ENCODE data around the gene CST9. TPM values are rescaled to one million over a fixed set of nuclear protein-coding genes. Genes with fewer than 3 reads are reported as not detected.
"Not testable (repeated sequence)": the region's sequence is repeated elsewhere in the genome, so short reads cannot be mapped to it uniquely, and the experiment has no call there.

CST9 gene
- total and polyA plus RNA-seq, 9 of the 15 experiments (the other 6 are each of a cell fraction or from before 2014, with no cell fraction given), result not detected

GRCh38 chr20:23636182-23636907, 30.6 kb upstream of the CST9 start (continued):
- no peak for TF ChIP-seq ZNF639 (CRISPR knock-in tag; conservative IDR thresholded peaks at IDR 0.05 in 1 of 2, IDR thresholded peaks at IDR 0.05 in 1 of 2)
- no peak for TF ChIP-seq CHD1 (IDR thresholded peaks at IDR 0.05; ENCODE audit: low read length)
- TF ChIP-seq ERF (CRISPR knock-in tag; IDR thresholded peaks at IDR 0.05), result no peak
- no peak for TF ChIP-seq CBX1 (IDR thresholded peaks at IDR 0.05; ENCODE audit: low read depth)
- no peak for TF ChIP-seq NCOR1 (IDR thresholded peaks at IDR 0.05)
- no peak for TF ChIP-seq ZNF217 (CRISPR knock-in tag; IDR thresholded peaks at IDR 0.05)
- TF ChIP-seq HMG20B (CRISPR knock-in tag; IDR thresholded peaks at IDR 0.05), result no peak
- TF ChIP-seq ZNF134 (CRISPR knock-in tag; conservative IDR thresholded peaks at IDR 0.05), result no peak
- TF ChIP-seq, protein P1, sequence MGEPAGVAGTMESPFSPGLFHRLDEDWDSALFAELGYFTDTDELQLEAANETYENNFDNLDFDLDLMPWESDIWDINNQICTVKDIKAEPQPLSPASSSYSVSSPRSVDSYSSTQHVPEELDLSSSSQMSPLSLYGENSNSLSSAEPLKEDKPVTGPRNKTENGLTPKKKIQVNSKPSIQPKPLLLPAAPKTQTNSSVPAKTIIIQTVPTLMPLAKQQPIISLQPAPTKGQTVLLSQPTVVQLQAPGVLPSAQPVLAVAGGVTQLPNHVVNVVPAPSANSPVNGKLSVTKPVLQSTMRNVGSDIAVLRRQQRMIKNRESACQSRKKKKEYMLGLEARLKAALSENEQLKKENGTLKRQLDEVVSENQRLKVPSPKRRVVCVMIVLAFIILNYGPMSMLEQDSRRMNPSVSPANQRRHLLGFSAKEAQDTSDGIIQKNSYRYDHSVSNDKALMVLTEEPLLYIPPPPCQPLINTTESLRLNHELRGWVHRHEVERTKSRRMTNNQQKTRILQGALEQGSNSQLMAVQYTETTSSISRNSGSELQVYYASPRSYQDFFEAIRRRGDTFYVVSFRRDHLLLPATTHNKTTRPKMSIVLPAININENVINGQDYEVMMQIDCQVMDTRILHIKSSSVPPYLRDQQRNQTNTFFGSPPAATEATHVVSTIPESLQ (CRISPR knock-in tag; IDR thresholded peaks at IDR 0.05), result no peak
- TF ChIP-seq ZBTB11 (CRISPR knock-in tag; IDR thresholded peaks at IDR 0.05), result no peak
- TF ChIP-seq ZNF79 (CRISPR knock-in tag; IDR thresholded peaks at IDR 0.05; ENCODE audit: low read depth), result no peak

DNA sequence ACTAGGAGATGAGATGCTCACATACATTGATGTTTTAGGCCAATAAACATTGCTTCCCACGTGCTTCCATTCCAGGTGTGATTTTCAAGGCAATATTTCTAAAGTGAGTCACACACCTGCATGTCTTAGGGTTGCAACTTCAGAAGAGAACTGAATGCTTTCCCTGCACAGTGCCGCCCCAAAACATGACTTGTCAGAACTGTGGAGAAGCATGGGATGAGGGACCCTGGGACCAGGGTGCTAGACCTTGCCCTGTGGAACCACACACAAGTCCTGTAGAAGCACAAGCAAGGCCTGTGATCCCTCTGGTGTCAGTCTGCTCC, 30.0 kb upstream of the CST9 start:
- ATAC-seq; H3K9me1 ChIP-seq (ENCODE audit: control insufficient read depth, insufficient read depth, low read length); BruUV-seq (replicated peaks); H3K9me3 ChIP-seq (replicated peaks; ENCODE audit: control insufficient read depth, insufficient read depth, low read depth, low read length); H3K27me3 ChIP-seq (ENCODE audit: control insufficient read depth in 2 of 2, insufficient read depth in 2 of 2, low read length in 2 of 2); H3K4me2 ChIP-seq (ENCODE audit: insufficient read depth, low read length); H4K20me1 ChIP-seq (replicated peaks; ENCODE audit: control insufficient read depth, insufficient read depth, low read length); H3K4me3 ChIP-seq; H3K9ac ChIP-seq (ENCODE audit: insufficient read depth in 1 of 2, low read depth in 2 of 2, low read length in 2 of 2); intact Hi-C loops (cut with micrococcal nuclease); in situ Hi-C loops (cut with MboI); CTCF ChIA-PET (ENCODE audit: low intra/inter-chr PET ratio); FAIRE-seq; H2AFZ ChIP-seq (ENCODE audit: low read depth, low read length); H3K27ac ChIP-seq (ENCODE audit: extremely low read depth, low read depth, low read length); DNase-seq (ENCODE audit: extremely low read depth in 1 of 4, low spot score in 3 of 4): not testable (repeated sequence)
- peaks cover 16% of the 10 kb centered on the region for H3K79me2 ChIP-seq (ENCODE audit: control insufficient read depth, insufficient read depth, low read length)
- whole genome bisulfite sequencing (ENCODE audit: insufficient coverage, low coverage, missing lambda C conversion rate), result 83% methylated on average over 1 of the region's 2 CpGs
- POLR2A ChIA-PET, result interaction anchor here (2.7 kb wide), 1 partner anchor 11 kb away, joined by 11 read pairs; no protein-coding TSS in a partner anchor
- H3K4me1 ChIP-seq (replicated peaks in 1 of 2; ENCODE audit: control insufficient read depth in 2 of 2, insufficient read depth in 2 of 2, low read length in 2 of 2), result peaks cover 6 to 23% of the 10 kb centered on the region in 2 experiments; a peak in 4 of 5 replicates
- peaks cover 18% of the 10 kb centered on the region; the same call in 1 of the 3 replicates for H3K36me3 ChIP-seq (ENCODE audit: control insufficient read depth, insufficient read depth, low read length)
